Measurements from ENCODE around the gene HDGF. TPM values are rescaled to one million over a fixed set of nuclear protein-coding genes. Genes with fewer than 3 reads are reported as not detected.

Gene HDGF
- total and polyA plus RNA-seq, 2 donors (not counting 3 experiments of a cell fraction or from before 2014, with no cell fraction given) = 95.1 to 298 TPM

DNA sequence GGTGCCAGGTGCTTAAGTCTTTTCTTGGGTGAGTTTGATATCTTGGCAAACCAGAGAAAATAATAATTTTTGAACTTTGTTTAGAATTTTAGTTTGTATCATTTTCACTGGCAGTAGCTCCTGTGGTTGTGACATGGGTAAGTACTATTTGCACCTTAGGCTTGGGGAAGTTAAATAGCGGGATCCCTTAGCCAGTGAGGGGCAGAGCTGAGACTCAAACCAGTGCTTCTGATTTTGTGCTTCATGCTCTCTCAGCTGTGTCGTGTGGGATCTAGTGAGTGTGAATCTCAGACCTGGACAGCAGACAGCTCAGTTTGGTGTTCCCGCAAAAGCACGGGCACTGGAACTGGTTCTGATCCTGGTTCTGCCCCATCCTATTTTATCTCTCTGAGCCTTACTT lies 25.5 kb upstream of the HDGF start:
- Histone ChIP-seq H4K20me1 (replicated peaks; ENCODE audit: control insufficient read depth, extremely low read depth, insufficient read depth, low read length) (peaks cover 4% of the 10 kb centered on the region), H2AFZ (ENCODE audit: low read depth, low read length) (no peak overlapping the region), H3K27ac (ENCODE audit: insufficient read depth, low read depth, low read length) (no peak overlapping the region), H3K9me3 (replicated peaks; ENCODE audit: control insufficient read depth, insufficient read depth, low read length) (no peaks in the 10 kb centered on the region), H3K9me1 (replicated peaks; ENCODE audit: control insufficient read depth, extremely low read depth, insufficient read depth, low read length) (no peaks in the 10 kb centered on the region), H3K9ac (replicated peaks; ENCODE audit: extremely low read depth, insufficient read depth, low read length) (no peak overlapping the region), H3K4me3 (replicated peaks in 1 of 3; ENCODE audit: insufficient read depth in 1 of 3, low read depth in 1 of 3, low read length in 3 of 3) (no peak overlapping the region), H3K79me2 (ENCODE audit: control insufficient read depth, insufficient read depth, low read length) (peaks cover 85% of the 10 kb centered on the region), H3K27me3 (ENCODE audit: control insufficient read depth in 2 of 2, insufficient read depth in 2 of 2, low read length in 2 of 2) (no peaks in the 10 kb centered on the region), H3K4me1 (ENCODE audit: control insufficient read depth, extremely low read depth, insufficient read depth, low read length) (peaks cover 11% of the 10 kb centered on the region), H3K36me3 (ENCODE audit: control insufficient read depth in 2 of 2, extremely low read depth in 1 of 2, insufficient read depth in 2 of 2, low read length in 2 of 2) (peaks cover 2% of the 10 kb centered on the region in 2 experiments), H3K4me2 (ENCODE audit: insufficient read depth, low read length) (no peak overlapping the region)
- DNase-seq (ENCODE audit: low read depth, low spot score) = no peak
- FAIRE-seq = no peak
- no peak for TF ChIP-seq POLR2A (IDR thresholded peaks at IDR 0.05; ENCODE audit: low read depth, low read length)
- no peak for TF ChIP-seq EZH2 (IDR thresholded peaks at IDR 0.05; ENCODE audit: borderline replicate concordance, low read depth, low read length, severe bottlenecking)
- TF ChIP-seq MAX (IDR thresholded peaks at IDR 0.05; ENCODE audit: insufficient read depth, insufficient read length) = no peak
- no peak for TF ChIP-seq FOS (IDR thresholded peaks at IDR 0.05; ENCODE audit: borderline replicate concordance, insufficient read depth, low read length)
- no peak for TF ChIP-seq MYC (IDR thresholded peaks at IDR 0.05; ENCODE audit: low read depth, low read length)
- no peak for TF ChIP-seq JUN (IDR thresholded peaks at IDR 0.05; ENCODE audit: borderline replicate concordance, insufficient read depth, insufficient read length, low read depth)
- no peak for TF ChIP-seq GATA2 (IDR thresholded peaks at IDR 0.05; ENCODE audit: insufficient read depth, insufficient read length, low read depth, low read length)
- TF ChIP-seq POLR2AphosphoS5 (IDR thresholded peaks at IDR 0.05; ENCODE audit: insufficient read depth, low read depth, low read length) = no peak
- TF ChIP-seq CTCF (IDR thresholded peaks at IDR 0.05; ENCODE audit: extremely low read depth in 1 of 2, insufficient read depth in 1 of 2, low read depth in 1 of 2, low read length in 2 of 2) = no peak
- BruUV-seq (replicated peaks) = no TSS peak
- intact Hi-C loops (cut with micrococcal nuclease) (no loop called here), dilution Hi-C loops (cut with MboI; ENCODE audit: extremely low pct_ligation_motif_present, low sequenced_read_pairs) (no loop called here)
- ChIA-PET POLR2A (no interaction called here), CTCF (interaction anchor here (1.2 to 1.6 kb wide), 3 partner anchors 10 to 83 kb away, joined by 4 to 8 read pairs (median 5); partner anchors contain the start of genes NTRK1 and PRCC)

All from endothelial cell of umbilical vein (primary cell).